PFSK-1 (cell line): Measurements from ENCODE around the gene ZNF609.

Source experiments
- REST ChIP-seq, 2 experiments: IDR thresholded peaks; 2 replicates each; pipeline versions ENCODE4 v1.6.1 to v1.8.0; 2011 to 2012; ENCODE audit warnings: low read depth in 2 of 2, low read length in 2 of 2, control low read depth in 1 of 2, inconsistent platforms in 1 of 2, mild to moderate bottlenecking in 1 of 2, moderate library complexity in 1 of 2; ENCODE audit not compliant: insufficient read depth in 1 of 2
- SIN3A ChIP-seq: IDR thresholded peaks from 2 replicates; pipeline ENCODE4 v1.6.1; 2012; ENCODE audit warnings: mild to moderate bottlenecking, low read length, moderate library complexity, borderline replicate concordance; ENCODE audit not compliant: insufficient read depth
- TAF1 ChIP-seq: IDR thresholded peaks from 2 replicates; pipeline ENCODE4 v1.6.1; 2012; ENCODE audit warnings: low read length, control low read depth, borderline replicate concordance; ENCODE audit not compliant: insufficient read depth

- TF ChIP-seq SIN3A (no peak), TAF1 (no peak), REST (IDR thresholded peaks at IDR 0.05; ENCODE audit: insufficient read depth in 1 of 2, low read depth in 2 of 2, low read length in 2 of 2) (no peak)
Measured at GRCh38 chr15:64673866-64674265, 213.5 kb downstream of the ZNF609 start.
